Stomach (tissue), 4 donors: ENCODE results near the gene TMEM135.

Source experiments
- CTCF ChIP-seq, 7 experiments: fragments of 450-650 bp in 4 of 7; fragments of 200-600 bp in 3 of 7; sonication (generic) in 3 of 7; IDR thresholded peaks; one replicate each; pipeline ENCODE4 v1.5.1; 2016 to 2019; ENCODE audit warnings: antibody characterized with exemption in 7 of 7, control low read depth in 2 of 7, mild to moderate bottlenecking in 1 of 7
- POLR2A ChIP-seq, 4 donors: fragments of 450-650 bp; IDR thresholded peaks; one replicate each; pipeline ENCODE4 v1.6.1; 2016; ENCODE audit warnings: antibody characterized with exemption in 4 of 4, control low read depth in 2 of 4, mild to moderate bottlenecking in 1 of 4, moderate library complexity in 1 of 4
- POLR2AphosphoS5 ChIP-seq, 3 donors: sonication (generic); formaldehyde crosslinking; IDR thresholded peaks; one replicate each; pipeline ENCODE4 v1.6.1; 2016; ENCODE audit warnings: antibody characterized with exemption in 3 of 3

- TF ChIP-seq CTCF (IDR thresholded peaks at IDR 0.05) (no peak), POLR2AphosphoS5 (IDR thresholded peaks at IDR 0.05) (no peak), POLR2A (IDR thresholded peaks at IDR 0.05) (no peak)
These were observed 7.2 kb upstream of the TMEM135 start for GRCh38 chr11:87030458-87031054.
